IPS-NIHi7 (cell line): ENCODE results near the gene KRTAP3-2.
"Not testable (repeated sequence)": the region's sequence is repeated elsewhere in the genome, so short reads cannot be mapped to it uniquely, and the experiment has no call there.

Experiments
- DNase-seq: peaks from one replicate; pipeline ENCODE4 v3.0.0; 2012; ENCODE audit warnings: mixed read lengths; ENCODE audit errors: extremely low spot score

Gene KRTAP3-2

DNA sequence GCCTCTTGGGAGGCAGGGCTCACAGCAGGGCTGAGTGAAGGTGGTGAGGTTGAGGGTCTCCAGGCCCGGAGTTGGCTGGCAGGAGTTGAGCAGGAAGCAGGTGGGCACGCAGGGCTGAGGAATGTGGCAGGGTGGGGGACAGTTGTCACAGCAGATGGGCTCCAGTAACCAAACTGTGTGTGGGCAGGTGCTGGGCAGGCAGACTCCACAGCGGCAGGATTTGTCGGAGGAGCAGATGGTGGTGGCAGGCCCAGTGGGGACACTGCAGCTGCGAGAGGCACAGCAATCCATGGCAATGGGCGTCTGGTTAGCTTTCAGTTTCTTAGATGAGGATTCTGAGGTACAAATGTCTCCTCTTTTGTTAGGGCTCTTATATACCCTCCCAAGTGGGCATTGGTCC lies at the start of gene KRTAP3-2:
KRTAP3-2 (minus strand) TSS at position 344 of the 400 bp plus-strand sequence; CDS start at position 291, 53 bp downstream.
- not testable (repeated sequence) for DNase-seq

DNA sequence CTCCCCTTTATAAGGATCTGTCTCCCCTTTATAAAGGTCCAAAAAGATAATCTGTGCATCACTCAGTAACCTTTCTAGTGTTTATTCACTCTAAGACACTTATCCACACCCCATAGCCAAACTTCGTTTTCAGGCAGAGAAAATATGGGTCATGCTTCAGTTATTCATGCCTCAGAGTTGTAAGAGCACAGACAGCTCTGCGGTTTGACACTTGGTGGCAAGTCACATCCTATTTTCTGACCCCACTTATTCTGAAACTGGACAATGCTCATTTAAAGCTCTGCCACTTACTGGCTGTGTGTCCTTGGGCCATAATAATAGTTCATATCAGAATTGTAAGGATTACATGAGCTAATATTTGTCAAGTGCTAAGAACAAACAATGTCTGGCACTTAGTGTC lies 49.4 kb upstream of the KRTAP3-2 start:
- DNase-seq, result no peak

DNA sequence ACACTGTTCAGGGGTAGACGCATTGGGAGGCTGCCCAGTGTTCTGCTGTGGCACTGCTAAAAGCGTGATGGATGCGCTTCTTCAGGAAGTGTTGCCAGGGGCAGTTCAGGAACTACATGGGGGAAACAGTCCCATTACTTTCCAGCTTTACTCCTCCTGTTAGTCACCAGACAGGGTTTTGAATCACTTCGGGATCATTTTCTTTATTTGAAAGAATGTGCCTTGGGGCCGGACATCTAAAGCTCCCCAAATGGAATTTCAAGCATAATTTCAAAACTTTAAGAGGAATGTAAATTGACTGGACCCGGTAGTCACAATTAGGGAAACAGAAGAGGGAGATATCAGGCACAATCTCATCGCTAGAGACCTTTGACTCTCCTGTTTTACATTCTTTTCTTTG lies 48.7 kb upstream of the KRTAP3-2 start:
- no peak for DNase-seq

DNA sequence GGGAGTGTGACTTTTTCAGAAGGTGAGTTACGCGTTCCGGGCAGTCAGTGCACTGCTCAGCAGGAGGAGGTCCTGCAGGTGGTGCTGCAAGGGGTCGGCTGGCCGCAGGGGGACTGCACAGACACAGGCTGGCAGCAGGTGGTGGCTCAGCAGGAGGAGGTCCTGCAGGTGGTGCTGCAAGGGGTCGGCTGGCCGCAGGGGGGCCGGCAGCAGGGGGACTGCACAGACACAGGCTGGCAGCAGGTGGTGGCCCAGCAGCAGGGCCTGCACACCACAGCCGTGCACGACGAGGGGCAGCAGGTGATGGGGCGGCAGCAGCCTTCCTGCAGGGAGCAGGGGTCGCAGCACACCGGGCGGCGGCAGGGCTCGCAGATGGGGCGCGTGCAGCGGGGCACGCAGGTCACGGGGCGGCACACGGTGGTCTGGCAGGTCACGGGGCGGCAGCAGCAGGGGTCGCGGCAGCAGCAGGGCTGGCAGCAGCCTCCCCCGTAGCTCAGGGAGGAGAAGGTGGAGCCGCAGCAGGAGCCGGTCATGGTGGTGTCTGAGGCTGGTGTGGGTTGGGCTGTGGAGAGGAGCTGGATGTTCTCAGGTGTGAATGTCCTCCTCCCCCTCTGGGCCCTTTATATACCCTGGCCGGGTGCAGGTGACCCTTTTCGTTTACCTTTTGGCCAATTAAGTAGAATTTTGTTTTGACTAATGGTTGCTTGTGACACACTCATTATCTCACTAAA lies 47.2 kb upstream of the KRTAP3-2 start, which contains the start of gene KRTAP2-1:
KRTAP2-1 (minus strand) TSS at position 582 of the 731 bp plus-strand sequence; CDS start at position 533, 49 bp downstream.
- not testable (repeated sequence) for DNase-seq

DNA sequence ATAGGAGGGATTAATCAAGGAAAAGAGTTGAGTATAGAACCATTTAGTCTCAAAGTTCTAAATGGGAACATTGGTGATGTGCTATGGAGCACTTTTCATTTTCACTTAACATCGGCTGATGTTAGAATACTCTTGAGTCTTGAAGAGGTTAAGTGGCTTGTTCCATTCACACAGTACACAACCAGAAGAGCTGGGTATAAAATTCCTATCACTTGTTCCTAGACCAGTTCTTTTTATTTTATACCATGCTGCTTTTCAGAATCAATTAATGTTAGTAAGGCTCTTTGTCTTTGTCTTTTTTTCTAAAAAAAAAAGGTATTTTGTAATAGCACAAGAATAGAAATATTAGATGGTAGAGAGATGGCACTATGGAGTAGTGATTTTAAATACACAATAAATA lies 43.2 kb upstream of the KRTAP3-2 start:
- no peak for DNase-seq

DNA sequence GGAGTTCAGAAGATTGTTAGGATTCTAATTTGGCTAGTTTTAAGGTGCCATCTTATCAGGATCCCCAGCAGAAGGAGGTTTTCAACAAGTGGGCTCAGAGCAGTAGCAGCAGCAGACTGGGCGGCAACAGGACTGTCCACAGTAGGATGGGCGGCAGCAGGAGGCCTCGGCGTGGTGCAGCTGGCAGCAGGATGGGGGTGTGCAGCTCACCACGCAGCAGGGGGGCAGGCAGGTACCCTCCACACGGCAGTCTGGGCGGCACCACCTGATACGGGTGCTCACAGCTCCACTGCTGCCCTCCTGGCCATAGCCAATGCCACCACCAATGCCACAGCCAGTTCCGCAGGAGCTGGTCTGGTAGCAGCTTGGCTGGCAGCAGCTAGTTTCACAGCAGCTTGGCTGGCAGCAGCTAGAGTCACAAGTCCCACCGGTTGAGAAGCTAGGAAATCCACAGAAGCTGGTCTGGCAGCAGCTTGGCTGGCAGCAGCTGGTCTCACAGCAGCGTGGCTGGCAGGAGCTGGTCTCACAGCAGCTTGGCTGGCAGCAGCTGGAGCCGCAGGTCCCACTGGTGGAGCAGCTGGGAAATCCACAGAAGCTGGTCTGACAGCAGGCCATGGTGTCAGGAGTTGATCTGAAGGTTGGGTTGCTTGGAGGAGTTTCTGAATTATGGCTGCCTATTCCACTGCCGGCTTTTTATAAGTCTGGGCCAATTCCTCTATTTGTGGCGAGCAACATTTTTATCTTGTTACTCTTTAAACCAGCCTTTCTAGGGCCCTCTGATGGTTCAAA lies 41.3 kb upstream of the KRTAP3-2 start, which contains the start of gene KRTAP1-1:
KRTAP1-1 (minus strand) TSS at position 668 of the 789 bp plus-strand sequence; CDS start at position 615, 53 bp downstream.
- not testable (repeated sequence) for DNase-seq

DNA sequence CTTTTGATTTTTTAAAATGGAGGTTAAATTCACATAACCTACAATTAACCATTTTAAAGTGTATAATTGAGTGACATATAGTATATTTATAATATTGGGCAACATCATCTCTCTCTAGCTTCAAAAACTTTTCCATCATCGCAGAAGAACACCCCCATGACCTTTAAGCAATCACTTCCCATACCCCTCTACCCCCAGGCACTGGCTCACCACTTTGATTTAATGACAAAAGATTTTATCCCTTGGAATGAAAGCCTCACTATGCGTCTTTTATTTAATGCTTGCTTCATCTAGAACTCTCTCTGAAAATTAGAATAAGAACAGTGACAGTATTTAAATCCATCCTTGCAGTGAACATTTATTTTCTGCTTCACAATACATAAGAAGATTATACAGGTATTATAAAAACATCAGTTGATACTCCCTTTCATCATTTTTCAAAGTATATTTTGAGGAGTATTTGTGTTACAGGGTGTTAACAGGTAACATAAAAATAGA lies 38.2 kb upstream of the KRTAP3-2 start:
- DNase-seq, result no peak

DNA sequence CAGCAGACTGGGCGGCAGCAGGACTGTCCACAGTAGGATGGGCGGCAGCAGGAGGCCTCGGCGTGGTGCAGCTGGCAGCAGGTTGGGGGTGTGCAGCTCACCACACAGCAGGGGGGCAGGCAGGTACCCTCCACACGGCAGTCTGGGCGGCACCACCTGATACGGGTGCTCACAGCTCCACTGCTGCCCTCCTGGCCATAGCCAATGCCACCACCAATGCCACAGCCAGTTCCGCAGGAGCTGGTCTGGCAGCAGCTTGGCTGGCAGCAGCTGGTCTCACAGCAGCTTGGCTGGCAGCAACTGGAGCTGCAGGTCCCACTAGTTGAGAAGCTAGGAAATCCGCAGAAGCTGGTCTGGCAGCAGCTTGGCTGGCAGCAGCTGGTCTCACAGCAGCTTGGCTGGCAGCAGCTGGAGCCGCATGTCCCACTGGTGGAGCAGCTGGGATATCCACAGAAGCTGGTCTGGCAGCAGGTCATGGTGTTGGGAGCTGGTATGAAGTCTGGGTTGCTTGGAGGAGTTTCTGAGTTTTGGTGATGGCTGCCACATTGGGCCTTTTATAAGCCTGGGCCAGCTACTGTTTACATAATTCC lies 34.7 kb upstream of the KRTAP3-2 start, which contains the start of gene KRTAP1-3:
KRTAP1-3 (minus strand) TSS at position 529 of the 590 bp plus-strand sequence; CDS start at position 476, 53 bp downstream.
- not testable (repeated sequence) for DNase-seq

DNA sequence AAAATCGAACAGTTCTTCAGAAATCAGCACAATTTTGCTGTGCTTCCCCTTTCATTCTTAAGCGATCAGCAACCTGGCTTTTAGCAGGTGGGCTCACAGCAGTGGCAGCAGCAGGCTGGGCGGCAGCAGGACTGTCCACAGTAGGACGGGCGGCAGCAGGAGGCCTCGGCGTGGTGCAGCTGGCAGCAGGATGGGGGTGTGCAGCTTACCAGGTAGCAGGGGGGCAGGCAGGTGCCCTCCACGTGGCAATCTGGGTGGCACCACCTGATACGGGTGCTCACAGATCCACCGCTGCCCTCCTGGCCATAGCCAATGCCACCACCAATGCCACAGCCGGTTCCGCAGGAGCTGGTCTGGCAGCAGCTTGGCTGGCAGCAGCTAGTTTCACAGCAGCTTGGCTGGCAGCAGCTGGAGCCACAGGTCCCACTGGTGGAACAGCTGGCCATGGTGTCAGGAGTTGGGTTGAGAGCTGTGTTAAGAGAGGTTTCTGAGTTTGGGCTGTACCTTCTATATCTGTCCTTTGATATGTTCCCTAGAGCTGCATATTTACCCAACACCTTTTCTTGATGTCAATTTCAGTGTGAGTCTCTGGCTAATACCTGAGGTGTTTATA lies 30.0 kb upstream of the KRTAP3-2 start, which contains the start of gene KRTAP1-4:
KRTAP1-4 (minus strand) TSS at position 563 of the 613 bp plus-strand sequence; CDS start at position 446, 117 bp downstream.
- no peak for DNase-seq

DNA sequence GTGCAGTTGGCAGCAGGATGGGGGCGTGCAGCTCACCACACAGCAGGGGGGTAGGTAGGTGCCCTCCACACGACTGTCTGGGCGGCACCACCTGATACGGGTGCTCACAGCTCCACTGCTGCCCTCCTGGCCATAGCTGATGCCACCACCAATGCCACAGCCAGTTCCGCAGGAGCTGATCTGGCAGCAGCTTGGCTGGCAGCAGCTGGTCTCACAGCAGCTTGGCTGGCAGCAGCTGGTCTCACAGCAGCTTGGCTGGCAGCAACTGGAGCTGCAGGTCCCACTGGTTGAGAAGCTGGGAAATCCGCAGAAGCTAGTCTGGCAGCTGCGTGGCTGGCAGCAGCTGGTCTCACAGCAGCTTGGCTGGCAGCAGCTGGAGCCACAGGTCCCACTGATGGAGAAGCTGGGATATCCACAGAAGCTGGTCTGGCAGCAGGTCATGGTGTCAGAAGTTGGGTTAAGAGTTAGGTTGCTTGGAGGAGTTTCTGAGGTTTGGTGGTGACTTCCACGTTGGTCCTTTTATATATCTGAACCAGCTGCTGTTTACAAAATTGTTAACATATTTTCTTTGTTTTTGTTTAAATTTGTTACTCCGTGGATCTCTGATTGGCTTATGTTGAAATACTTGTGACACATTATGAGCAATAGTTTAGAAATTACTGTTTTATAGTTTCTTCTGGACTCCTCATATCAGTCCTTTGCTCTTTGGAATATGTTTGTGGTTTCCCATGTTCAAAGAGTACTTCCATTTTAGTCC lies 27.2 kb upstream of the KRTAP3-2 start, which contains the start of gene KRTAP1-5:
KRTAP1-5 (minus strand) TSS at position 494 of the 757 bp plus-strand sequence; CDS start at position 441, 53 bp downstream.
- DNase-seq, result no peak

DNA sequence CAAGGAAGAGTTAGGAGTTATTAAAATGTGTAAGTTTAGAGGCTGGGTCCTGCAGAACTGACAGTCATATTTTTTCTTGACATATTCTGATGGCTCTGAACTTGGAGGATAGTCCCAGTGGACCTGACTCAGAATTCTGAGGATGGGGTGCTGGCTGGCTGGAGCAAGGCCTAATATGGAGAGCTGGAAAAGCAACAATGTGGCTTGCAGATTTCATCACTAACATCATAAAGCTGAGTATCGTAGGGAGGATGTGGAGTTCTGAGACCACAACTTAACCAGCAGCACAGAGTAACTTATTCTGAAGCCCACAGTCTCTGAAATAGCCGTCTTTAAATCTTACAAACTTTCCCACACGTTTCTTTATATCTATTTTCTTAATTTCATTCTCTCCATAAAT lies 25.0 kb upstream of the KRTAP3-2 start:
- no peak for DNase-seq

DNA sequence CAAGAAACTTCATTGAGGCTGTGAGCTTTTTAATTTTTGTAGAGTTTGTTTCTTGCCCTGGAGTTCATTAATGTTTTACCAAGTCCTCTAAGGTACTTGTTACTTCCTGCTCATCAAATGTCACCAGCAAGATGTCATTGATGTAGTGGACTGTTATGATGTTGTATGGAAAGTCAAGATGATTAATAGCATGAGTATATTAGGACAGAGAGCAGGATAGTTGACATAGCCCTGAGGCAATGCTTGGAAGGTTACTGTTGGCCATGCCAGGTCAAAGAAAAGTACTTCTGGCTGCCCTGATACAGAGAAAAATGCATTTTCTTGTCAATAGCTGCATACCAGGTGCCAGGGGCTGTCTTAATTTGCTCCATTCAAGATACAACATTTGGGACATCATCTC lies 20.6 kb upstream of the KRTAP3-2 start:
- DNase-seq, result no peak

DNA sequence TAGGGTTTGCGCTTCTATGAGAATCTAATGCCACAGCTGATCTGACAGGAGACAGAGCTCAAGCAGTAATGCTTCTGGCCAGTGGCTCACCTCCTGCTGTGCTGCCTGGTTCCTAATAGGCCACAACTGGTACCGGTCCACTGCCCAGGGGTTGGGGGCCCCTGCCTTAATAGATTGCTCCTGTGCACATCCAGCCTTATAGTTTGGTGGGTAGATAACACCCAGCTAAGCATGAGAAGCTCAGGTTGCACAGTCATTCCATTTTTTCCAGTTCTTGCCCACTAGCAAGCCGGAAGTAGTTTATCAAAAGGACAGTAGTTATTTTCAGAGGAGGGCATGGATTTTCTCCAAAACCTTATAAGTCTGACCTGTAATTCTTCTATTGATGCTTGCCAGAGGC lies 19.7 kb upstream of the KRTAP3-2 start:
- no peak for DNase-seq

DNA sequence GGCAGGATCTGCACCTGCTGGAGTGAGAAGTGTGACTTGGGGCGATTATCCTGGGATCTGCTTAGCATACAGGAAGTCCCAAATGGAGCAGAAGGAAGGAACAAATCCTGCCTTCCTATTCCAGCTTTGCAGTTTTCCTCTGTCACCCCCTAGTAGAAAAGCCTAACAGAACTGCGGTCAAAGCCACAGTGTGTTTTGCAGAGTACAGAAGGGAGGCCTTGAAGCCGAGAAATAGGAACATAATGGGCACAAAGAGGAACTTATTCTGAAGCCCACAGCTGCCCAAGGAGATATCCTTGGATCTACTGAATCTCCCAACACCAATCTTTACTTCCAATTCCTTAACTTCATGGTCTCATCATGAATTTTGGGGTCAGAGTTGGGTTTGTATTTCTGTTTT lies 18.8 kb upstream of the KRTAP3-2 start:
- DNase-seq, result no peak

DNA sequence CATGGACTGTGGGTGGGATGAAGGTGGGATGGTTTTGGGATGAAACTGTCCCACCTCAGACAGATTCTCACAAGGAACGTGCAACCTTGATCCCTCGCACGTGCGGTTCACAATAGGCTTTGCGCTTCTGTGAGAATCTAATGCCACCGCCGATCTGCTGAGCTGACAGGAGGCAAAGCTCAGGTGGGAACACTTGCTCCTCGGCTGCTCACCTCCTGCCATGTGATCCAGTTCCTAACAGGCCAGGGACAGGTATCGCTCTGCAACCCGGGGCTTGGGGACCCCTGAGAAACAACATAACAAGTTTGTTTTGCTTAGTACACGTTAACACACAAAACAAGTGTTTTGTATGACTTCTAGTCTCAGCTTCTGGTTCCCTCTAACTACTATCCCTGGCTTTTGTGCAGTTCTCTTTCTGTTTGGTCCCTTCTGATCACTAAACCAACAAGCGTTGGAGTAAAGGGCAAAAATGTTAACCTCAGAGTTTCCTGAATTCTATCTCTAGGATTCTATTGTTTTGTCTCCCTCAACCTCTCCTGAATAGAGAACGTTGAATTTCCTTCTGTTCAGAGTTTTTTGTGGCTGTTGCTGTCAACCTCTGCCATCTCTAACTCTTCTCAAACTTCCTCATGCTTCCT lies 17.0 kb upstream of the KRTAP3-2 start:
- no peak for DNase-seq

DNA sequence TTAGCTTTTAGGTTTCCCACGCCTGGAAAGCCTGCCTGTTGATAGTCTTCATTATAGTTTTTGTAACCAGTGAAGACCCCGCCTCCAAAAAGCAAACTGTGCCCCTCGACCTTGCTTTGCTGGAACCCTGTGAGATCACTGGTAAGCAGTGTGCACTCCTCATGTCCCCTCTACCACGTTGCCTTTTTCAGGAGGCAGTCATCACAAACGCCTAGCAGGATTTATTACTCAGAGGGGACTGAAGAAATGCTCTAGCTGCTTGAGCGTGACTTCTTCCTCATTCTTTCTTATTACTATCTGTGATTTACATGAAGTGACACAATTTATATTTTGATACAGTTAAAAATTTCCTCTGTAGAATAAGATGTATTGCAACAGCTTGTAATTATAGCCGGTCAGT lies 15.7 kb upstream of the KRTAP3-2 start:
- no peak for DNase-seq

DNA sequence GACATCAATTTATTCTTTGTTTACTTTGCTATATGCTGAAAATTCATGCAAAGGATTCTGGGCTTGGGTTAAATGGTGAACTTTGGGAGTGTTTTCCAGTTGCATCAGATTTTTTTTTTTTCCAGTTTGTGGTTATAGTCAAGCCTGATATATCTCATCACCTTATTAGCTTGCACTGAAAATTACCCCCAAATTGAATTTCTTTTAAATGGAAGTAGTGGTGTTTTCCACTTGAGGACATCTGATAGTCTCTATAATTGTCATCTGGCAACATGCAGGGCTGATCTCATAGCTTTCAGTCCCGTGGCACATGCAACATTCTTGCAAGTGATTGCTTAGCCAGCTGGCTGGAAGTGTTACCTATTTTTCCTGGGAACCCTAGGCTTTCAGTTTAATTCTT lies 13.9 kb upstream of the KRTAP3-2 start:
- no peak for DNase-seq

DNA sequence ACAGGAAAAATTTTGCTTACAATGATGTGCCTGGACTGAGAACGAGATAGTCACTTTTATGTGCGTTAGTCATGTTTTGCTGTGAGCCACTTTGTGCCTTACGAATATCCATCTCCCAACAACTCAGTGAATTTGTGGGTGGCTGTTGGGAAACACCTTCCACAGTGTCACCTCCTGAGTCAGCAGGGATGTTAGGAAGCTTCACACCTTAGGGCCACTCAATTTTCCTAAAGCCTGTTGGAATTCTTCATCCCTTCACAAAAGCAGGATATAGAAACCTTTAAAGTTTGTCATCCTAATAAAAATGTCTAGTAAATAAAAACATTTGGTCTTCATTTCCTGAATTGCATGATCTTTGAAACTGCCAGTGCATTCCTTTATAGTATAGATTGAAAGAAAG lies 13.5 kb upstream of the KRTAP3-2 start:
- DNase-seq, result no peak

DNA sequence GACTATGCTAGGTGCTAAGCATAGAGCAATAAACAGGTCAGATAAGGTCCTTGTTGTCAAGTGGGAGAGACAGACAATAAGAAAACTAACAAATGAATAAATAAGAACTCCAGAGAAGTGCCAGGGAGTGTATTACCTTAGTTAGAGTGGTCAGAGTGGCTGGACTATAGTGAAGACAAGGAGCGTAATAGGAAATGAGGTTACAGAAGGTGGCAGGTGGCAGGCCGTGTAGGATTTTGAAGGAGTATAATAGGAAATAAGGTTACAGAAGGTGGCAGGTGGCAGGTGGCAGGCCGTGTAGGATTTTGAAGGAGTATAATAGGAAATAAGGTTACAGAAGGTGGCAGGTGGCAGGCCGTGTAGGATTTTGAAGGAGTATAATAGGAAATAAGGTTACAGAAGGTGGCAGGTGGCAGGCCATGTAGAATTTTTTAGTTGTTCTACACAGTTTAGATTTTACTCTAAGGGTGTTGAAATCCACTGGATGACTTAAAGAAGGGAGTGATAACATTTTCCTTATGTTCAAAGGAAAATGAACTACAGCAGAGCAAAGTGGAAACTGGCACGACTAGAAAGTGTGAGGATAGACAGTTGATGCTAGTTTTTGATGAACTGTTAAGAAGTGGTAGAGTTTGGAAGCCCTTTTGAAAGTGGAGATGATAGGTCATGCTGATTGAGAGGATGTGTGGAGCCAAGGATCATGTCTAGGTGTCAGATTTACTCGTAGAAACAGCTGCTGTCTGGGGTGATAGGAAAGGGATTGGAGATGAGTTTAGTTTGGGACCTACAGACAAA lies 12.8 kb upstream of the KRTAP3-2 start:
- DNase-seq, result no peak
